NCI-H1694 (cell line): ENCODE data around the gene BMF.
A peak's percentile ranks its signal among the peaks of the same experiment; 100 is the strongest.

Source experiments
- DNase-seq: peaks from one replicate; lab custom pipeline; 2025; lab: John Stamatoyannopoulos, UW

BMF gene

GRCh38 chr15:40048211-40048792 is 60.4 kb downstream of the BMF start:
- DNase-seq: no peak

GRCh38 chr15:40047415-40048210 is 61.1 kb downstream of the BMF start:
- DNase-seq: no peak

- DNase-seq: no peak
Measured at GRCh38 chr15:40046721-40047414, 61.8 kb downstream of the BMF start.

GRCh38 chr15:40045572-40046217 is 63.0 kb downstream of the BMF start:
- DNase-seq: no peak

GRCh38 chr15:40044717-40045571 is 63.7 kb downstream of the BMF start:
- peak; percentile 46 for DNase-seq

- no peak for DNase-seq
Measured at GRCh38 chr15:40043927-40044716, 64.6 kb downstream of the BMF start.

GRCh38 chr15:40042791-40043320 is 65.8 kb downstream of the BMF start:
- no peak for DNase-seq

- DNase-seq: no peak
Measured at GRCh38 chr15:40040770-40041169, 67.9 kb downstream of the BMF start.

- DNase-seq: no peak
Measured at GRCh38 chr15:40040293-40040635, 68.4 kb downstream of the BMF start.

- DNase-seq: peak; percentile 89
Measured at GRCh38 chr15:40038638-40039543, 69.8 kb downstream of the BMF start, which contains the start of gene SRP14. Gene SRP14, minus strand, starts transcription at chr15:40039181. Its CDS starts 65 bp downstream, at chr15:40039116.

GRCh38 chr15:40038275-40038637 is 70.4 kb downstream of the BMF start:
- DNase-seq: no peak
